ENCODE measurements around the gene SCUBE1. TPM values are rescaled to one million over a fixed set of nuclear protein-coding genes. Genes with fewer than 3 reads are reported as not detected.

Gene SCUBE1
- total and polyA plus RNA-seq, 2 of the 8 experiments (the other 6 are each of a cell fraction or from before 2014, with no cell fraction given): 2.3 to 4.9 TPM

GRCh38 chr22:43392385-43392989 lies 49.3 kb upstream of the SCUBE1 start:
- H3K14ac ChIP-seq (ENCODE audit: insufficient read length): no peak overlapping the region
- H3K4ac ChIP-seq (replicated peaks; ENCODE audit: insufficient read length, low read depth, low read length): no peak overlapping the region
- DNase-seq (ENCODE audit: low read depth in 1 of 2, low spot score in 2 of 2) (no peak), FAIRE-seq (no peak)
- no peak overlapping the region for H3K18ac ChIP-seq (ENCODE audit: extremely low read depth, low read length)
- H3K36me3 ChIP-seq (ENCODE audit: control insufficient read depth in 2 of 4, insufficient read depth in 4 of 4, low read length in 3 of 4): no peaks in the 10 kb centered on the region
- 88% methylated on average over 9 of the region's 9 CpGs; no CpG with 5 or more reads in 1 of the 2 experiments for WGBS, 2 experiments (ENCODE audit: extremely low coverage in 1 of 2, insufficient coverage in 1 of 2, insufficient read length in 1 of 2, insufficient replicate concordance in 2 of 2, low coverage in 1 of 2, low lambda C conversion rate in 2 of 2, missing lambda C conversion rate in 1 of 2)
- peaks cover 0 to 3% (median 2%) of the 10 kb centered on the region in 4 experiments; a peak in 3 of 7 replicates for H3K4me1 ChIP-seq (replicated peaks in 1 of 4; ENCODE audit: control insufficient read depth in 3 of 4, insufficient read depth in 4 of 4, low read length in 3 of 4)
- H2AK5ac ChIP-seq (ENCODE audit: low read depth, low read length): no peak overlapping the region
- 0 out of 2 replicates have a peak overlapping the region, but pooled peaks have one; percentile 39 for H2BK12ac ChIP-seq (ENCODE audit: low read depth, low read length)
- no peak overlapping the region for H2BK120ac ChIP-seq (replicated peaks; ENCODE audit: low read depth, low read length)
- no peak overlapping the region for H3K4me2 ChIP-seq (ENCODE audit: insufficient read depth in 1 of 2, low read depth in 2 of 2, low read length in 2 of 2)
- H4K91ac ChIP-seq (replicated peaks; ENCODE audit: insufficient read length, low read length): no peak overlapping the region
- ChIA-PET POLR2A (ENCODE audit: partially characterized antibody) (interaction anchor here (0.7 kb wide), 1 partner anchor 55 kb away, joined by 5 read pairs; no protein-coding TSS in a partner anchor), CTCF (ENCODE audit: partially characterized antibody) (interaction anchor here (0.9 to 1.7 kb wide), 3 partner anchors 124 to 188 kb away, joined by 3 to 6 read pairs (median 3); no protein-coding TSS in a partner anchor)
- no peak overlapping the region for H2BK5ac ChIP-seq (ENCODE audit: low read depth, low read length)
- H3K79me1 ChIP-seq (ENCODE audit: low read depth, low read length): no peaks in the 10 kb centered on the region
- no peaks in the 10 kb centered on the region for H3K79me2 ChIP-seq (ENCODE audit: control insufficient read depth in 1 of 2, insufficient read depth in 2 of 2, low read length in 2 of 2)
- no peak overlapping the region for H2BK15ac ChIP-seq (ENCODE audit: low read length)
- peaks cover 0 to 7% (median 3%) of the 10 kb centered on the region in 4 experiments; a peak in 4 of 7 replicates for H3K27me3 ChIP-seq (replicated peaks in 1 of 4; ENCODE audit: control insufficient read depth in 3 of 4, extremely low read depth in 1 of 4, insufficient read depth in 3 of 4, low read length in 3 of 4)
- no peak overlapping the region for H3K4me3 ChIP-seq (ENCODE audit: extremely low read depth in 1 of 4, insufficient read depth in 2 of 4, low read depth in 3 of 4, low read length in 4 of 4)
- H4K5ac ChIP-seq (ENCODE audit: insufficient read length, low read depth, low read length): no peak overlapping the region
- no peak overlapping the region for H3K56ac ChIP-seq (replicated peaks; ENCODE audit: insufficient read length, low read depth, low read length)
- no peak overlapping the region for H3K27ac ChIP-seq (ENCODE audit: low read depth, low read length)
- no peak overlapping the region for H2BK20ac ChIP-seq (ENCODE audit: low read length)
- no peaks in the 10 kb centered on the region for H4K20me1 ChIP-seq (replicated peaks in 1 of 2; ENCODE audit: control insufficient read depth in 1 of 2, insufficient read depth in 2 of 2, low read length in 2 of 2)
- no peak overlapping the region for H3K9ac ChIP-seq (replicated peaks in 1 of 4; ENCODE audit: extremely low read depth in 1 of 4, low read depth in 3 of 4, low read length in 3 of 4)
- H3K23me2 ChIP-seq (ENCODE audit: low read depth, low read length): no peaks in the 10 kb centered on the region
- no peak overlapping the region for H3K23ac ChIP-seq (ENCODE audit: insufficient read length)
- H4K8ac ChIP-seq (ENCODE audit: extremely low read depth, insufficient read depth, low read length): peak overlapping the region; percentile 71
- no peaks in the 10 kb centered on the region for H3K9me3 ChIP-seq (ENCODE audit: insufficient read depth in 2 of 2, low read depth in 1 of 2, low read length in 1 of 2)
- no peak overlapping the region; the same call in 1 of the 2 replicates for H2AFZ ChIP-seq (ENCODE audit: low read length)
- TF ChIP-seq KDM5A (IDR thresholded peaks at IDR 0.05; ENCODE audit: low read length) (no peak), JUND (IDR thresholded peaks at IDR 0.05; ENCODE audit: low read length) (no peak), SRF (IDR thresholded peaks at IDR 0.05; ENCODE audit: low read depth, low read length) (no peak)
